SU-DHL-6 (cell line): Measurements from ENCODE around the gene RAP1GAP.

Experiments used
- H2AFZ ChIP-seq: fragments of 200-600 bp; sonication (generic); 2 replicates; pipeline ENCODE4 v1.6.1; 2014; ENCODE audit warnings: low read depth, mild to moderate bottlenecking, moderate library complexity, mixed read lengths, antibody characterized with exemption, low read length; ENCODE audit not compliant: severe bottlenecking
- H3F3A ChIP-seq: fragments of 200-600 bp; shearing (Covaris generic); 2 replicates; pipeline ENCODE4 v1.6.0; 2016; ENCODE audit warnings: antibody characterized with exemption, mild to moderate bottlenecking; ENCODE audit not compliant: insufficient read depth
- H3K27ac ChIP-seq: fragments of 200-600 bp; sonication (generic); 2 replicates; pipeline ENCODE4 v1.5.1; 2016; ENCODE audit warnings: low read depth, mild to moderate bottlenecking, low read length, moderate library complexity, mixed read lengths
- H3K27me3 ChIP-seq: fragments of 200-600 bp; sonication (generic), shearing (Covaris generic); 2 replicates; pipeline ENCODE4 v1.6.0; 2014; ENCODE audit warnings: mild to moderate bottlenecking, low read length
- H3K36me3 ChIP-seq: fragments of 200-600 bp; sonication (generic); 2 replicates; pipeline ENCODE4 v1.6.1; 2014; ENCODE audit warnings: mild to moderate bottlenecking, low read length, mixed read lengths
- H3K4me2 ChIP-seq: fragments of 300-600, 200-600 bp; shearing (Covaris generic), sonication (generic); 2 replicates; pipeline ENCODE4 v1.6.0; 2014; ENCODE audit warnings: low read length, low read depth, mild to moderate bottlenecking; ENCODE audit not compliant: poor library complexity, severe bottlenecking
- H3K4me3 ChIP-seq: fragments of 200-600 bp; sonication (generic); 2 replicates; pipeline ENCODE4 v1.5.1; 2014; ENCODE audit warnings: antibody characterized with exemption, low read length, mild to moderate bottlenecking, mixed read lengths; ENCODE audit not compliant: insufficient read depth, poor library complexity, severe bottlenecking
- H3K79me2 ChIP-seq: fragments of 200-600 bp; sonication (generic); 2 replicates; pipeline ENCODE4 v1.6.1; 2014; ENCODE audit warnings: mild to moderate bottlenecking, low read length, moderate library complexity; ENCODE audit not compliant: insufficient read depth
- H3K9ac ChIP-seq: fragments of 200-600 bp; sonication (generic); 2 replicates; pipeline ENCODE4 v1.7.0; 2014; ENCODE audit warnings: mild to moderate bottlenecking, low read length
- H3K9me2 ChIP-seq: fragments of 200-600 bp; sonication (generic); replicated peaks from 2 replicates; pipeline ENCODE4 v1.6.1; 2014; ENCODE audit warnings: low read length; ENCODE audit not compliant: insufficient read depth
- H3K9me3 ChIP-seq: fragments of 200-600 bp; sonication (generic); 2 replicates; pipeline ENCODE4 v1.6.1; 2014; ENCODE audit warnings: low read length, mixed read lengths; ENCODE audit not compliant: insufficient read depth
- H4K20me1 ChIP-seq: fragments of 200-600 bp; sonication (generic); 2 replicates; pipeline ENCODE4 v1.6.1; 2014; ENCODE audit warnings: low read depth, mild to moderate bottlenecking, antibody characterized with exemption, low read length, moderate library complexity, mixed read lengths
- EZH2phosphoT487 ChIP-seq: fragments of 200-600 bp; sonication (generic), shearing (Covaris generic); conservative IDR thresholded peaks from 2 replicates; pipeline ENCODE4 v1.6.1; 2018; ENCODE audit warnings: mild to moderate bottlenecking, antibody characterized with exemption, low read length, moderate library complexity, mixed read lengths
- TF ChIP-seq, protein P1 (sequence below): fragments of 200-600 bp; sonication (generic); IDR thresholded peaks from one replicate; pipeline ENCODE4 v1.5.1; 2017; ENCODE audit warnings: antibody characterized with exemption, mild to moderate bottlenecking, low read length, moderate library complexity; ENCODE audit not compliant: insufficient read depth, poor library complexity, severe bottlenecking

RAP1GAP gene

GRCh38 chr1:21707086-21707840, 38.1 kb upstream of the RAP1GAP start:
- Histone ChIP-seq H2AFZ (no peak overlapping the region), H3K4me2 (no peak overlapping the region), H3K4me3 (no peak overlapping the region), H3K9me3 (no peaks in the 10 kb centered on the region), H3F3A (no peaks in the 10 kb centered on the region), H3K9me2 (no peaks in the 10 kb centered on the region), H3K9ac (no peak overlapping the region), H3K36me3 (peaks cover 27% of the 10 kb centered on the region), H4K20me1 (no peaks in the 10 kb centered on the region), H3K79me2 (no peaks in the 10 kb centered on the region), H3K27me3 (no peaks in the 10 kb centered on the region), H3K27ac (no peak overlapping the region)
- TF ChIP-seq, protein P1, sequence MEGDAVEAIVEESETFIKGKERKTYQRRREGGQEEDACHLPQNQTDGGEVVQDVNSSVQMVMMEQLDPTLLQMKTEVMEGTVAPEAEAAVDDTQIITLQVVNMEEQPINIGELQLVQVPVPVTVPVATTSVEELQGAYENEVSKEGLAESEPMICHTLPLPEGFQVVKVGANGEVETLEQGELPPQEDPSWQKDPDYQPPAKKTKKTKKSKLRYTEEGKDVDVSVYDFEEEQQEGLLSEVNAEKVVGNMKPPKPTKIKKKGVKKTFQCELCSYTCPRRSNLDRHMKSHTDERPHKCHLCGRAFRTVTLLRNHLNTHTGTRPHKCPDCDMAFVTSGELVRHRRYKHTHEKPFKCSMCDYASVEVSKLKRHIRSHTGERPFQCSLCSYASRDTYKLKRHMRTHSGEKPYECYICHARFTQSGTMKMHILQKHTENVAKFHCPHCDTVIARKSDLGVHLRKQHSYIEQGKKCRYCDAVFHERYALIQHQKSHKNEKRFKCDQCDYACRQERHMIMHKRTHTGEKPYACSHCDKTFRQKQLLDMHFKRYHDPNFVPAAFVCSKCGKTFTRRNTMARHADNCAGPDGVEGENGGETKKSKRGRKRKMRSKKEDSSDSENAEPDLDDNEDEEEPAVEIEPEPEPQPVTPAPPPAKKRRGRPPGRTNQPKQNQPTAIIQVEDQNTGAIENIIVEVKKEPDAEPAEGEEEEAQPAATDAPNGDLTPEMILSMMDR: no peak
- no peak for TF ChIP-seq EZH2phosphoT487

DNA sequence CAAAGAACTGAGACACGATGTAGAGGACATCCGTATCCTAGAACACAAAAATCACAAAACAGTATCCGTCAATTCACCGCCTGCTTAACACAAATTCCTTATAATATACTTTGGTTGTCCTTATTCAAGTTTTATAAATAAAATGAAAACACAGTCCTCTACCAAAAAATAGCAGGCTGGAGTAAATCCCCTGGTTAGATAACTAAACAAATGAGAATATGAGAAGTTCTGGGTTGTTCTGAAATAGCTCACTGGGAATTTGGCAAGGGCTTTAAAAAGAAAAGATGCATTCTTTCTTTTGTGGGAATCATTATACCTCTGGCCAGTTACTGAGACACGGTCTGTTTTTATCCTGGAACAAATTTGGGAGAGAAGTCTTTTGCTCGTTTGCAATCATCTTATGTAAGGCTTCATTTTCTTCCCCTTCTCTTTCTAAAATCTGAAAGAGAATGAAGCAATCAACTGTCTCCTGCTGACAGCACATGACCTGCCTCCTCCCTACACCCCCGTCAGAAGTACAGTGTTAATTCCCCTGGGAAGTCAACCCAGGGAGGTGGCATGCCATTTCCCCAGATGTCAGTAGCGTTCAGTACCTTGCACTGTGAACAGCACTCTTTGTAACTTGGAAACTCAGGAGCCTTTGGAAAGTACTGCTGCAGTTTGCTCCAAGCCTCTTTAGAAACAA, 37.1 kb upstream of the RAP1GAP start:
- Histone ChIP-seq H3F3A (no peaks in the 10 kb centered on the region), H2AFZ (no peak overlapping the region), H3K27ac (no peak overlapping the region), H3K9me2 (no peaks in the 10 kb centered on the region), H4K20me1 (no peaks in the 10 kb centered on the region), H3K9me3 (no peaks in the 10 kb centered on the region), H3K4me2 (no peak overlapping the region), H3K27me3 (no peaks in the 10 kb centered on the region), H3K9ac (no peak overlapping the region), H3K36me3 (peaks cover 27% of the 10 kb centered on the region), H3K79me2 (no peaks in the 10 kb centered on the region), H3K4me3 (no peak overlapping the region)
- TF ChIP-seq, protein P1: no peak
- no peak for TF ChIP-seq EZH2phosphoT487

GRCh38 chr1:21705303-21705980, 36.3 kb upstream of the RAP1GAP start:
- H3K36me3 ChIP-seq: peaks cover 27% of the 10 kb centered on the region
- H3K4me2 ChIP-seq: no peak overlapping the region
- H3K79me2 ChIP-seq: no peaks in the 10 kb centered on the region
- no peak overlapping the region for H2AFZ ChIP-seq
- H3F3A ChIP-seq: no peaks in the 10 kb centered on the region
- no peak overlapping the region for H3K9ac ChIP-seq
- no peaks in the 10 kb centered on the region for H4K20me1 ChIP-seq
- H3K27ac ChIP-seq: no peak overlapping the region
- no peak overlapping the region for H3K4me3 ChIP-seq
- TF ChIP-seq, protein P1: no peak
- no peak for TF ChIP-seq EZH2phosphoT487
- H3K9me2 ChIP-seq: no peaks in the 10 kb centered on the region
- no peaks in the 10 kb centered on the region for H3K9me3 ChIP-seq
- no peaks in the 10 kb centered on the region for H3K27me3 ChIP-seq
